ENCODE data around the gene SPATA17. TPM values are rescaled to one million over a fixed set of nuclear protein-coding genes. Genes with fewer than 3 reads are reported as not detected.
A peak's percentile ranks its signal among the peaks of the same experiment; 100 is the strongest.

SPATA17 gene
- total and polyA plus RNA-seq, 2 of the 8 experiments (the other 6 are each of a cell fraction or from before 2014, with no cell fraction given) = 0.17 to 0.48 TPM

DNA sequence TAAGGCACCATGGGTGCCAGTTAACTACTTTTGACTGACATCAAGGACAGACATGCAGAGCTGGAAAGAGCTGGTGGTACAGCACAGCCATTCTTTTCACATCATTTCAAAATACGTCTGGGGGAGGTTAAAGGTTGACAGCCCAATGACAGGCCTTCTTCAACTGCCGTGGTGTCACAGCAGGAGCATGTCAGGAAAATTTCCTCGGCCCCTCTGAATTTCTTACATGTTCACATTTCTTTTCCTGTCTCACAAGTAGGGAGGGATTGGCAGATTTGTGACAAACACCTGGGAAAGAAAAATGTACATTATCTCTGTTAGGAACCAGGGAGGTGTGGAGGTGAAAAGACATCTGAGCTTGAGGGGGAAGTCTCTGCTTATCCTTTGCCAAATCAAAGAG, 279.1 kb downstream of the SPATA17 start:
- TF ChIP-seq SP1 (IDR thresholded peaks at IDR 0.05; ENCODE audit: low read depth, low read length) = no peak
- no peak for TF ChIP-seq POLR2A (IDR thresholded peaks at IDR 0.05; ENCODE audit: control extremely low read depth in 1 of 2, low read depth in 2 of 2, low read length in 2 of 2)
- no peak for TF ChIP-seq CBX8 (IDR thresholded peaks at IDR 0.05; ENCODE audit: borderline replicate concordance, low read depth, low read length)
- TF ChIP-seq BCL11A (IDR thresholded peaks at IDR 0.05; ENCODE audit: low read depth in 2 of 2, low read length in 2 of 2) = no peak
- TF ChIP-seq SIN3A (conservative IDR thresholded peaks at IDR 0.05 in 1 of 2, IDR thresholded peaks at IDR 0.05 in 1 of 2; ENCODE audit: low read depth in 1 of 2, low read length in 2 of 2) = no peak
- TF ChIP-seq RAD21 (IDR thresholded peaks at IDR 0.05 in 1 of 2, conservative IDR thresholded peaks at IDR 0.05 in 1 of 2; ENCODE audit: low read depth in 2 of 2, low read length in 2 of 2) = no peak
- TF ChIP-seq BRCA1 (IDR thresholded peaks at IDR 0.05; ENCODE audit: low read depth, low read length) = no peak
- TF ChIP-seq SUZ12 (IDR thresholded peaks at IDR 0.05; ENCODE audit: low read length) = no peak
- TF ChIP-seq, protein P1, sequence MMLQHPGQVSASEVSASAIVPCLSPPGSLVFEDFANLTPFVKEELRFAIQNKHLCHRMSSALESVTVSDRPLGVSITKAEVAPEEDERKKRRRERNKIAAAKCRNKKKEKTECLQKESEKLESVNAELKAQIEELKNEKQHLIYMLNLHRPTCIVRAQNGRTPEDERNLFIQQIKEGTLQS (IDR thresholded peaks at IDR 0.05; ENCODE audit: insufficient read depth, low read depth, low read length) = no peak
- TF ChIP-seq EGR1 (IDR thresholded peaks at IDR 0.05; ENCODE audit: borderline replicate concordance, low read depth, low read length) = no peak
- Histone ChIP-seq H3K27ac (ENCODE audit: low read depth, low read length) (no peak overlapping the region), H3K56ac (replicated peaks; ENCODE audit: insufficient read length, low read depth, low read length) (no peak overlapping the region), H3K36me3 (ENCODE audit: control insufficient read depth in 2 of 4, insufficient read depth in 4 of 4, low read length in 3 of 4) (no peaks in the 10 kb centered on the region), H4K8ac (ENCODE audit: extremely low read depth, insufficient read depth, low read length) (no peak overlapping the region), H3K18ac (ENCODE audit: extremely low read depth, low read length) (no peak overlapping the region), H2BK12ac (ENCODE audit: low read depth, low read length) (no peak overlapping the region), H2AK5ac (ENCODE audit: low read depth, low read length) (no peak overlapping the region), H2AFZ (ENCODE audit: low read length) (0 out of 2 replicates have a peak overlapping the region, but pooled peaks have one; percentile 22), H3K9me3 (ENCODE audit: insufficient read depth in 2 of 2, low read depth in 1 of 2, low read length in 1 of 2) (no peaks in the 10 kb centered on the region), H2BK20ac (ENCODE audit: low read length) (no peak overlapping the region), H3K14ac (ENCODE audit: insufficient read length) (no peak overlapping the region), H3K27me3 (replicated peaks in 1 of 4; ENCODE audit: control insufficient read depth in 3 of 4, extremely low read depth in 1 of 4, insufficient read depth in 3 of 4, low read length in 3 of 4) (no peaks in the 10 kb centered on the region), H3K4me2 (ENCODE audit: insufficient read depth in 1 of 2, low read depth in 2 of 2, low read length in 2 of 2) (no peak overlapping the region), H3K23me2 (ENCODE audit: low read depth, low read length) (no peaks in the 10 kb centered on the region), H2BK5ac (ENCODE audit: low read depth, low read length) (no peak overlapping the region), H3K23ac (ENCODE audit: insufficient read length) (no peak overlapping the region), H4K20me1 (replicated peaks in 1 of 2; ENCODE audit: control insufficient read depth in 1 of 2, insufficient read depth in 2 of 2, low read length in 2 of 2) (no peaks in the 10 kb centered on the region), H4K5ac (ENCODE audit: insufficient read length, low read depth, low read length) (no peak overlapping the region), H2BK15ac (ENCODE audit: low read length) (no peak overlapping the region), H2BK120ac (replicated peaks; ENCODE audit: low read depth, low read length) (no peak overlapping the region), H3K4me3 (ENCODE audit: extremely low read depth in 1 of 4, insufficient read depth in 2 of 4, low read depth in 3 of 4, low read length in 4 of 4) (no peak overlapping the region), H4K91ac (replicated peaks; ENCODE audit: insufficient read length, low read length) (no peak overlapping the region), H3K4ac (replicated peaks; ENCODE audit: insufficient read length, low read depth, low read length) (no peak overlapping the region), H3K4me1 (replicated peaks in 1 of 4; ENCODE audit: control insufficient read depth in 3 of 4, insufficient read depth in 4 of 4, low read length in 3 of 4) (no peaks in the 10 kb centered on the region), H3K9ac (replicated peaks in 1 of 4; ENCODE audit: extremely low read depth in 1 of 4, low read depth in 3 of 4, low read length in 3 of 4) (no peak overlapping the region), H3K79me1 (ENCODE audit: low read depth, low read length) (no peaks in the 10 kb centered on the region), H3K79me2 (ENCODE audit: control insufficient read depth in 1 of 2, insufficient read depth in 2 of 2, low read length in 2 of 2) (no peaks in the 10 kb centered on the region)
- WGBS, 2 experiments (ENCODE audit: extremely low coverage in 1 of 2, insufficient coverage in 1 of 2, insufficient read length in 1 of 2, insufficient replicate concordance in 2 of 2, low coverage in 1 of 2, low lambda C conversion rate in 2 of 2, missing lambda C conversion rate in 1 of 2) = 71% methylated on average over 3 of the region's 3 CpGs; no CpG with 5 or more reads in 1 of the 2 experiments
- DNase-seq (ENCODE audit: low read depth in 1 of 2, low spot score in 2 of 2) = no peak
- ChIA-PET CTCF (ENCODE audit: partially characterized antibody) (interaction anchor here (0.9 to 5.0 kb wide), 7 partner anchors 11 to 35 kb away, joined by 3 to 40 read pairs (median 8); no protein-coding TSS in a partner anchor), POLR2A (ENCODE audit: partially characterized antibody) (no interaction called here)
- FAIRE-seq = no peak

Data from H1 (cell line).